ENCODE measurements around the gene NHLRC2.

- TF ChIP-seq POLR2A (IDR thresholded peaks at IDR 0.05) (no peak), CTCF (IDR thresholded peaks at IDR 0.05) (no peak)
Measured at GRCh38 chr10:113945687-113946085, 91.2 kb downstream of the NHLRC2 start.

Measured in ovary (tissue), 3 donors.